K562 (cell line): ENCODE measurements around the gene CC2D1A. TPM values are rescaled to one million over a fixed set of nuclear protein-coding genes. Genes with fewer than 3 reads are reported as not detected.

Source experiments
- C11orf30 ChIP-seq: fragments of 450-650 bp; IDR thresholded peaks from 2 replicates; pipeline ENCODE4 v1.6.1; 2016; ENCODE audit warnings: low read depth, mild to moderate bottlenecking
- CBX1 ChIP-seq: sonication (generic); IDR thresholded peaks from 2 replicates; pipeline ENCODE4 v1.6.1; 2016; ENCODE audit warnings: antibody characterized with exemption, low read depth, mild to moderate bottlenecking
- CHCHD3 ChIP-seq: fragments of 250-450 bp; sonication (Bioruptor Pico); IDR thresholded peaks from 2 replicates; pipeline ENCODE4 v2.1.2; 2022; ENCODE audit warnings: mild to moderate bottlenecking
- ELF2 ChIP-seq: fragments of 250-450 bp; sonication (Bioruptor Pico); IDR thresholded peaks from 2 replicates; pipeline ENCODE4 v1.5.0; 2021; ENCODE audit warnings: mild to moderate bottlenecking
- ETV6 ChIP-seq, 3 experiments: fragments of 150-350 bp in 1 of 3; sonication (generic) in 1 of 3; formaldehyde crosslinking in 1 of 3; IDR thresholded peaks; 2 replicates each; pipeline versions ENCODE4 v1.6.1 to v1.8.0; 2014 to 2022; ENCODE audit warnings: borderline replicate concordance in 2 of 3, low read depth in 2 of 3, antibody characterized with exemption in 1 of 3, low read length in 1 of 3, mild to moderate bottlenecking in 1 of 3, missing genetic modification reagents in 1 of 3
- HDAC3 ChIP-seq: fragments of 450-650 bp; IDR thresholded peaks from 2 replicates; pipeline ENCODE4 v1.6.1; 2018; ENCODE audit warnings: borderline replicate concordance, mild to moderate bottlenecking, moderate library complexity; ENCODE audit not compliant: partially characterized antibody
- HMG20A ChIP-seq: fragments of 450-650 bp; formaldehyde crosslinking; conservative IDR thresholded peaks from 2 replicates; pipeline ENCODE4 v1.4.0; 2020; ENCODE audit warnings: mild to moderate bottlenecking, mixed read lengths
- HSF4 ChIP-seq: fragments of 250-450 bp; sonication (Bioruptor Pico); IDR thresholded peaks from 2 replicates; pipeline ENCODE4 v2.1.2; 2022; ENCODE audit warnings: mild to moderate bottlenecking, moderate library complexity, borderline replicate concordance
- KLF13 ChIP-seq: fragments of 450-650 bp; IDR thresholded peaks from 2 replicates; pipeline ENCODE4 v1.6.1; 2016; ENCODE audit warnings: missing genetic modification characterization, low read depth, mild to moderate bottlenecking, missing compliant biosample characterization, moderate library complexity, borderline replicate concordance
- MYC ChIP-seq, 2 experiments: fragments of 250-450 bp in 1 of 2; sonication (Bioruptor Pico) in 1 of 2; IDR thresholded peaks; 2 replicates each; pipeline versions ENCODE4 v1.5.1 to v1.6.1; 2012 to 2021; ENCODE audit warnings: low read depth in 2 of 2, borderline replicate concordance in 1 of 2, improper control_type of control experiment in 1 of 2, low read length in 1 of 2, mild to moderate bottlenecking in 1 of 2, moderate library complexity in 1 of 2
- NCOR1 ChIP-seq: fragments of 450-650 bp; IDR thresholded peaks from 2 replicates; pipeline ENCODE4 v1.6.1; 2016; ENCODE audit warnings: mild to moderate bottlenecking, moderate library complexity
- PML ChIP-seq: IDR thresholded peaks from 2 replicates; pipeline ENCODE4 v1.6.1; 2012; ENCODE audit warnings: low read length, inconsistent platforms
- PRPF4 ChIP-seq: fragments of 200-400 bp; formaldehyde crosslinking; IDR thresholded peaks from one replicate; pipeline ENCODE4 v1.6.1; 2017; ENCODE audit warnings: low read length, low read depth, mild to moderate bottlenecking; ENCODE audit not compliant: insufficient read depth, poor library complexity, severe bottlenecking
- SMARCA4 ChIP-seq: fragments of 450-650 bp; IDR thresholded peaks from 2 replicates; pipeline ENCODE4 v1.6.1; 2016
- ZNF24 ChIP-seq: fragments of 450-650 bp; IDR thresholded peaks from 2 replicates; pipeline ENCODE4 v1.6.1; 2016
- ZNF57 ChIP-seq: fragments of 450-650 bp; formaldehyde crosslinking; IDR thresholded peaks from 2 replicates; pipeline ENCODE4 v1.4.0; 2020; ENCODE audit warnings: mild to moderate bottlenecking, moderate library complexity
- ZNF780A ChIP-seq: fragments of 250-450 bp; sonication (Bioruptor Pico); IDR thresholded peaks from 2 replicates; pipeline ENCODE4 v1.5.0; 2021; ENCODE audit warnings: mild to moderate bottlenecking
- polyA plus RNA-seq, 8 experiments: library from polyadenylated mRNA; depleted of rRNA in 4 of 8; stranded (reverse) in 5 of 8; unstranded in 3 of 8; fragments of >200 nt; fragmentation: Nextera tagmentation in 2 of 8; fragmentation: Illumina TruSeq in 1 of 8; extraction: Ambion mirVana in 2 of 8; extraction: Trizol in 1 of 8; gene quantifications; 2 replicates each; pipeline versions ENCODE4 v1.2.1 to v1.2.3, GENCODE V29; 2011 to 2014; ENCODE audit warnings: inconsistent platforms in 1 of 8, missing spikeins in 1 of 8
- total RNA-seq, 7 experiments: library from RNA; depleted of rRNA in 6 of 7; stranded (reverse); fragments of >200 nt in 6 of 7; fragmentation: Illumina TruSeq in 2 of 7; extraction: Trizol in 2 of 7; gene quantifications; 2 replicates each; pipeline versions ENCODE4 v1.2.1 to v1.2.3, GENCODE V29; 2011 to 2021; ENCODE audit warnings: low replicate concordance in 1 of 7
- TF ChIP-seq, protein P1 (sequence below): fragments of 450-650 bp; IDR thresholded peaks from 2 replicates; pipeline ENCODE4 v1.6.1; 2014; ENCODE audit warnings: low read depth, mild to moderate bottlenecking, moderate library complexity, borderline replicate concordance
- TF ChIP-seq, protein P2 (sequence below): sonication (generic); formaldehyde crosslinking; IDR thresholded peaks from 2 replicates; pipeline ENCODE4 v1.8.0; 2022; ENCODE audit warnings: mild to moderate bottlenecking, missing genetic modification reagents
- TF ChIP-seq, protein P3 (sequence below): fragments of 450-650 bp; formaldehyde crosslinking; IDR thresholded peaks from 2 replicates; pipeline ENCODE4 v1.4.0; 2022; ENCODE audit warnings: mild to moderate bottlenecking, moderate library complexity

The CC2D1A gene
- total and polyA plus RNA-seq, 9 of the 15 experiments (the other 6 are each of a cell fraction or from before 2014, with no cell fraction given), result 0.32 to 31.0 (median 12.9) TPM

DNA sequence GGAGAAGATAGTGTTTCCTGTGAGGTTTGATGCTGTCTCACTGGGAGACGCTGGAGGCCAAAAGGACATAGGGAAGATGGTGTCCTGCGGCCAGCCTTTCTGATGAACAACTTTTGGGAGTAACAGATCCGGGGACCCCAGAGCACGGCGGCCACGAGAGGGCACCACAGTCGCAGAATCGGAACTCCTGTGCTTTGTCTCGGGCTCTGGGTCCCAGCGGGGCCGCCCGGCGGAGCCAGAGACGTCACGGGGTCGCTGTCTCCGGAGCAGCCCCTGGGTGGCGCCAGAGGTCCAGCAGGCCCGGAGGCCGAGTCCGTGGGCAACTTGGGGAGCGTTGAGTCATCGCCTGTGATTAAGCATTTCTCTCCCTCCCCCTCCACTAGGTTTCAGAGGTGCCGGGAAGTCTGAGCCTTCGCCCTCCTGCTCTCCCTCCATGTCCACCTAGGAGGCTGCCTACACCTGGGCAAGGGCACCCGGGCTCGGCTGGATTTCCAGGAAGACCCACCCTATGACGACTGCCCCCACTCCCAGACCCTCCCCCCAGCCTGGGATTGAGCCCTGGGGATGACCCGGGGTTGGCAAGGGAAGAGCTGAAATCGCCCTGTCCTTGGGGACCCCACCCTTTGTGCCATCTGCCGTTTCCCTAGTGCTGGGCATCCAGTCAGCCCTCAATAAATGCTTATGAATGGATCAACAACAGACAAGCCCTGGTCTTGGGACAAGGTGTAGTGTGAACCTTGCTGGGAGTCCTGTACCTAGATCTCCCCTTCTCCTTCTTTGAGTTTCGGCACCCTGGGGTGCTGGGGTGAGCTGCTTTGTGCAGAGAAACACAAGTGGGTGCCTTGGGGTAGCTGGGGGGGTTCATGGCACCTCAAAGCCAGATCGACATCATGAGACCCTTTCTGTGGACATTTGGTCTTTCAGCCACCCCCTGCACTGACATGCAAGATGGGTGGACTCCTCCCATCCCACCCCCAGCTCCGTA, 25.6 kb upstream of the CC2D1A start (continued):
- peak in 1 of 2 experiments; percentile 44; a peak in 1 of 4 replicates for TF ChIP-seq ETV6 (IDR thresholded peaks at IDR 0.05; ENCODE audit: borderline replicate concordance in 1 of 2, low read depth in 2 of 2, low read length in 1 of 2)
- no peak for TF ChIP-seq ETV6 (CRISPR knock-in tag; IDR thresholded peaks at IDR 0.05; ENCODE audit: borderline replicate concordance)
- no peak for TF ChIP-seq NCOR1
- no peak for TF ChIP-seq HMG20A (CRISPR knock-in tag)
- no peak for TF ChIP-seq ZNF780A (CRISPR knock-in tag)
- TF ChIP-seq ZNF24, result peak; percentile 71; the same call in 1 of the 2 replicates
- TF ChIP-seq CBX1, result no peak
- TF ChIP-seq HSF4 (CRISPR knock-in tag), result no peak
- TF ChIP-seq, protein P1, sequence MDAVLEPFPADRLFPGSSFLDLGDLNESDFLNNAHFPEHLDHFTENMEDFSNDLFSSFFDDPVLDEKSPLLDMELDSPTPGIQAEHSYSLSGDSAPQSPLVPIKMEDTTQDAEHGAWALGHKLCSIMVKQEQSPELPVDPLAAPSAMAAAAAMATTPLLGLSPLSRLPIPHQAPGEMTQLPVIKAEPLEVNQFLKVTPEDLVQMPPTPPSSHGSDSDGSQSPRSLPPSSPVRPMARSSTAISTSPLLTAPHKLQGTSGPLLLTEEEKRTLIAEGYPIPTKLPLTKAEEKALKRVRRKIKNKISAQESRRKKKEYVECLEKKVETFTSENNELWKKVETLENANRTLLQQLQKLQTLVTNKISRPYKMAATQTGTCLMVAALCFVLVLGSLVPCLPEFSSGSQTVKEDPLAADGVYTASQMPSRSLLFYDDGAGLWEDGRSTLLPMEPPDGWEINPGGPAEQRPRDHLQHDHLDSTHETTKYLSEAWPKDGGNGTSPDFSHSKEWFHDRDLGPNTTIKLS, result no peak
- no peak for TF ChIP-seq ZNF57 (CRISPR knock-in tag)
- TF ChIP-seq, protein P2, sequence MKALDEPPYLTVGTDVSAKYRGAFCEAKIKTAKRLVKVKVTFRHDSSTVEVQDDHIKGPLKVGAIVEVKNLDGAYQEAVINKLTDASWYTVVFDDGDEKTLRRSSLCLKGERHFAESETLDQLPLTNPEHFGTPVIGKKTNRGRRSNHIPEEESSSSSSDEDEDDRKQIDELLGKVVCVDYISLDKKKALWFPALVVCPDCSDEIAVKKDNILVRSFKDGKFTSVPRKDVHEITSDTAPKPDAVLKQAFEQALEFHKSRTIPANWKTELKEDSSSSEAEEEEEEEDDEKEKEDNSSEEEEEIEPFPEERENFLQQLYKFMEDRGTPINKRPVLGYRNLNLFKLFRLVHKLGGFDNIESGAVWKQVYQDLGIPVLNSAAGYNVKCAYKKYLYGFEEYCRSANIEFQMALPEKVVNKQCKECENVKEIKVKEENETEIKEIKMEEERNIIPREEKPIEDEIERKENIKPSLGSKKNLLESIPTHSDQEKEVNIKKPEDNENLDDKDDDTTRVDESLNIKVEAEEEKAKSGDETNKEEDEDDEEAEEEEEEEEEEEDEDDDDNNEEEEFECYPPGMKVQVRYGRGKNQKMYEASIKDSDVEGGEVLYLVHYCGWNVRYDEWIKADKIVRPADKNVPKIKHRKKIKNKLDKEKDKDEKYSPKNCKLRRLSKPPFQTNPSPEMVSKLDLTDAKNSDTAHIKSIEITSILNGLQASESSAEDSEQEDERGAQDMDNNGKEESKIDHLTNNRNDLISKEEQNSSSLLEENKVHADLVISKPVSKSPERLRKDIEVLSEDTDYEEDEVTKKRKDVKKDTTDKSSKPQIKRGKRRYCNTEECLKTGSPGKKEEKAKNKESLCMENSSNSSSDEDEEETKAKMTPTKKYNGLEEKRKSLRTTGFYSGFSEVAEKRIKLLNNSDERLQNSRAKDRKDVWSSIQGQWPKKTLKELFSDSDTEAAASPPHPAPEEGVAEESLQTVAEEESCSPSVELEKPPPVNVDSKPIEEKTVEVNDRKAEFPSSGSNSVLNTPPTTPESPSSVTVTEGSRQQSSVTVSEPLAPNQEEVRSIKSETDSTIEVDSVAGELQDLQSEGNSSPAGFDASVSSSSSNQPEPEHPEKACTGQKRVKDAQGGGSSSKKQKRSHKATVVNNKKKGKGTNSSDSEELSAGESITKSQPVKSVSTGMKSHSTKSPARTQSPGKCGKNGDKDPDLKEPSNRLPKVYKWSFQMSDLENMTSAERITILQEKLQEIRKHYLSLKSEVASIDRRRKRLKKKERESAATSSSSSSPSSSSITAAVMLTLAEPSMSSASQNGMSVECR (CRISPR knock-in tag), result peak; percentile 62; the same call in 1 of the 2 replicates
- TF ChIP-seq SMARCA4, result peak; percentile 79
- no peak for TF ChIP-seq ELF2 (CRISPR knock-in tag)
- no peak; the same call in 1 of the 2 replicates for TF ChIP-seq PML
- TF ChIP-seq HDAC3, result no peak
- TF ChIP-seq CHCHD3 (CRISPR knock-in tag), result no peak
- no peak for TF ChIP-seq KLF13 (tag)
- TF ChIP-seq, protein P3, sequence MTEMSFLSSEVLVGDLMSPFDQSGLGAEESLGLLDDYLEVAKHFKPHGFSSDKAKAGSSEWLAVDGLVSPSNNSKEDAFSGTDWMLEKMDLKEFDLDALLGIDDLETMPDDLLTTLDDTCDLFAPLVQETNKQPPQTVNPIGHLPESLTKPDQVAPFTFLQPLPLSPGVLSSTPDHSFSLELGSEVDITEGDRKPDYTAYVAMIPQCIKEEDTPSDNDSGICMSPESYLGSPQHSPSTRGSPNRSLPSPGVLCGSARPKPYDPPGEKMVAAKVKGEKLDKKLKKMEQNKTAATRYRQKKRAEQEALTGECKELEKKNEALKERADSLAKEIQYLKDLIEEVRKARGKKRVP (CRISPR knock-in tag), result no peak
- peak; percentile 95 for TF ChIP-seq C11orf30
- peak; percentile 75 for TF ChIP-seq MYC (IDR thresholded peaks at IDR 0.05; ENCODE audit: low read depth, low read length)
- no peak for TF ChIP-seq MYC (CRISPR knock-in tag; IDR thresholded peaks at IDR 0.05; ENCODE audit: borderline replicate concordance, low read depth)
- no peak for TF ChIP-seq PRPF4
